Measurements from ENCODE around the gene EGFL8. TPM values are rescaled to one million over a fixed set of nuclear protein-coding genes. Genes with fewer than 3 reads are reported as not detected.
A peak's percentile ranks its signal among the peaks of the same experiment; 100 is the strongest.

Gene EGFL8
- 10 to 100 TPM; 23.6 to 33.7 (median 26.2) TPM for polyA plus RNA-seq (ENCODE audit: insufficient read depth in 1 of 5, insufficient read length in 5 of 5, low replicate concordance in 1 of 5)
- long read RNA-seq, donor 1, partial matches to known transcripts, result 0 of 2 reads
- long read RNA-seq, donor 1, other reads (novel, unspliced or antisense), result 0 of 2 reads
- long read RNA-seq, donor 2, partial matches to known transcripts, result 0 of 3 reads
- long read RNA-seq, donor 2, other reads (novel, unspliced or antisense), result 0 of 3 reads
- long read RNA-seq, donor 3, partial matches to known transcripts, result 0 of 1 reads
- long read RNA-seq, donor 3, other reads (novel, unspliced or antisense), result 0 of 1 reads
- long read RNA-seq, donor 4, partial matches to known transcripts, result 0 of 3 reads
- long read RNA-seq, donor 4, other reads (novel, unspliced or antisense), result 0 of 3 reads
- long read RNA-seq, donor 5, partial matches to known transcripts, result 0 of 2 reads
- long read RNA-seq, donor 5, other reads (novel, unspliced or antisense), result 0 of 2 reads
- long read RNA-seq, donor 6, partial matches to known transcripts, result 0 of 4 reads
- long read RNA-seq, donor 6, other reads (novel, unspliced or antisense), result 0 of 4 reads
- long read RNA-seq, donor 7, result 0 reads
- long read RNA-seq, donor 8, partial matches to known transcripts, result 0 of 1 reads
- long read RNA-seq, donor 8, other reads (novel, unspliced or antisense), result 0 of 1 reads

DNA sequence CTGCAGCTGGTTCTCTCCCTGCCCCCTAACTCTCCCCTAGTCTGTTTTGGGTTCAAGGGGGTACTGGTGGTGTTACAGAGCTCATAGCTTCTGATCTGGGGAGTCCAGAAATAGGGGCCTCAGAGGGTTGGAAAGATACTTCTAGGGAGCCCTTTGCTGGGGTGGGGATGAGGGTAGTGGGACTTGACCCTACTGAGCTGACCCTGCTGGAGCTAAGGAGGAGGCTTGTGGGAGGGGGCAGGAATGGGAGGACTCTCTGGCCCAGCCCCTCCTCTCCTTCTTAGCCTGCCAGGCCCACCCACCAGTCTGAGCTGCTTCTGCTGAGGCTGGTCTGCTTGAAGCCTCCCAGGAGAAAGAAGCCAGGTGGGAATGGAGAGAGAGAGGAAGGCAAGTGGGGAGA lies at the start of gene EGFL8:
TSS of gene EGFL8 (plus strand) at position 301 of the 400 bp plus-strand sequence. CDS start 1,571 bp downstream, outside the sequence.
- DNase-seq, result no peak

DNA sequence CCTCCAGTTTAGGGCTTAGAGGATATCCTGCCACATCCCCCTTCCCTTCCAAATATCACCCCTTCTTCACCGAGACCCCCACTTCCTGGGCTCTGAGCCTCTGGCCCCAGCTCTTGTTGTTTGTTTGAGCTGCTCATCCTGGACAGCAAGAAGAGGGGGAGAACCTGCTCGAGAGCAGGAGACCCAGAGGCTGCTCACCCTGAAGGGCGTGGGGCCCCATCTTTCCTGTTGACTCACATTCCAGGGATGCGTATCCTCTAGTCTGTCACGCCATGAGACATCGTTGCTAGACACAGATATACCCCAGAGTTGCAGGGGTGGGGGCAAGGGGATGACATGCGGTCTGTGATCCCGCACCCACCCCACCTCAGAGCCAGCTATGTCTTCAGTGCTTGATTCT lies 49.6 kb upstream of the EGFL8 start:
- no peak for DNase-seq

DNA sequence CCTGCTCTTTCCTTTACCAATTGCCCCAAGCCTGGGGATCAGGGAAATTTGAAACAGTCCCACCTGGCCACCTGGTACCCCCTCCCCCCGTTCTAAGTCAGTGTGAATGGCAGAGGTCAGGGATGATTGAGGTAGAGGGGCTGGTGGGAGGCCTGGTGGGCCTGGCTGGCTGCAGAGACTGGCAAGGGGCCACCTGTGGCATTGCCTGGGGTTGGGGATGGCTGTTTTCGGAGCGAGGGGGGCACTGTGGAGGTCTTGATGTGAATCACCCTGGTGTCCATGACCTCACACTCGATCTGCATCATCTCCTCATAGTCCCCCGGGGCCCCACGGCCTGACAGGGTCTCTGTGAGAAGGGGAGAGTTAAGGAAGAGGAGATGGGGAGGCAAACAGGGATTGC lies 48.8 kb upstream of the EGFL8 start:
- DNase-seq, result no peak

DNA sequence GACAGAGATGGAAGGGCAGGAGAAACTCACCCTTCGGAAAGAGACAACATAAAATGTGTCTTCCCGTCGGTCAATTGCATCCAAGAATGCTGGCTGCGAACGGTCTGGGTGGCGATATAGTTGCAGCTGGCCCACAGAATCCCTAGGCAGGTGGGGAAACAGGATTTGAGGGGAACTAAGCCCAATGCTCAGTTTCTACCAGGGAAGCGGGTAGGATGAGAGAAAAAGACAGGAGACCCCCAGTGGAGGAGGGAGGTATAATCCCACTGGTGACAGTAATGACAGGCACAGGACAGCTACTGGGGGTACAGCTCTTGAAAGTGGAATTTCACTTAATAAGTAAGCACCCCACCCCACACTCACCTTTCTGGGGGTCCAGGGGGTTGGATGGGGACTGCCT lies 47.7 kb upstream of the EGFL8 start:
- no peak for DNase-seq

DNA sequence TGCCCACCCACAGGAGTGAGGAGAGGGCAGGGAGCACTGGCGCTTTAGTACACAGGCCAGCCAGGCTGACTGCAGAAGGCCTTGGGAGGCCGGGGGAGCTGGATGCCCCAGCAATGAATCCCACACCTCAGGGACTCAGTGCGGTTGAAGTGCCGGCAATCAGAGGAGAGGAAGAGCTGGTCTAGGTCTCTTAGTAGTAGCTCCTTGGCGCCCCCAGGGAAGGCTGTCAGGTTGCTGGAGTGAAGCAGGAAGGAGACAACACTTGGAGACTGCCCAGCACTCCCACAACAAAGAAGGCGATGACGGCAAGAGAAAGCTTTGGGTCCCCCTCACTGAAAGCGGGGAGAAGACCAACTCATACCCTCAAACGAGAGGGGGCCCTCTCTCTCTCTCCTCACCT lies 46.9 kb upstream of the EGFL8 start:
- DNase-seq, result no peak

DNA sequence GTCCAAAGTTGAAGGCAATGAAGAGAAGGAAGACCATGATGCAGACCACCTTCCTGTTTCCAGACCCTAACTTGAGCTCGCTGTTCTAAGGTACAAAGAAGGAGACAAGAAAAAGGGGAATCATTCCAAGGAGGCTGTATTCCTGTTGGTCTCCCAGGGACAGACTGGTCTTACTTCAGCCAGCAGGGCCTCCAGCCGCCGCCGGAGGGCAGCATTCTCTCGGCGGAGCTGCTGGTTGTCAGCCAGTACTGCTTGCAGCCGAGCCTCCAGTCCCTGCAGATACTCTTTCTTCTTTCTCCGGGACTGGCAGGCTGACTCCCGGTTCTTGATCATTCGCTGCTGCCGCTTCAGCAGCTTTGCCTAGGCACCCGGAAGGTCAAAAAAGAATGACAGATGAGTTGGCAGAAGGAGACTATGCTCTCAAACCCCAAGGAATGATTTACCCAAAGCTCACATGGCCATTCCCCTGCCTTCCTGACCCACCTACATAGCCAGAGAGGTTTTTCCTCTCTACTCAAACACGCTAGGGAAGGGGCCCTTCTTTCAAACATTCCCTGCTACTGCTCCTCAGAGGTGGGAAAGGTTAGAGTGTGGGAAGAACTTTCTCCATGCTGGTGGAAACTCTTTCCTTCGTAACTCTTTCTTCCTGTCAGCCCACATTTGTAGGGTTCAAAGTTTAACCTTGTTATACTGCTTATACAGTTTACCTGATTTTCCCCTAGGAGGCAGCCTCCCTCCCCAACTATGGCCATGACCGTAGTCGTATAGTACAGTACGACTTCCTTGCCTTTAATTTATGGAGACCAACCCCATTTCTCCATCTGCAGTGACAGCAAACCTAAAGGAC lies 45.4 kb upstream of the EGFL8 start:
- DNase-seq, result peak; percentile 74 to 82

DNA sequence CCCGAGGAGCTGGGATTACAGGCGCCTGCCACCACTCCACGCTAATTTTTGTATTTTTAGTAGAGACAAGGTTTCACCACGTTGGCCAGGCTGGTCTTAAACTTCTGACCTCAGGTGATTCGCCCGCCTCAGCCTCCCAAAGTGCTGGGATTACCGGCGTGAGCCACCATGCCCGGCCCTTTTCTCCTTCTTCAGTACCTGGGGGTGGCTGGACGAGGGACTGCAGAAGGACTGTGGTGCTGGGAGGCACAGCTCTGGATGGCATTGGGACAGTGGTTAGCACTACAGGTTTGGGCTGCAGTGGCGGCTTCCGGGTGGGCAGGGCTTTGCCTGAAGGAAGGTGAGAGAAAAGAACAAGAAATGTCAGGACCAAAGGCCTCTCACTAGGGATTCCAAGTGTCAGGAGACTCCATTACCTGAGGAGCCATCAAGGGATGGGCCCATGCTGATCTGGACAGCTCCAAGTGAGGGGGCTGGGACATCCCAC lies 43.8 kb upstream of the EGFL8 start:
- no peak for DNase-seq

DNA sequence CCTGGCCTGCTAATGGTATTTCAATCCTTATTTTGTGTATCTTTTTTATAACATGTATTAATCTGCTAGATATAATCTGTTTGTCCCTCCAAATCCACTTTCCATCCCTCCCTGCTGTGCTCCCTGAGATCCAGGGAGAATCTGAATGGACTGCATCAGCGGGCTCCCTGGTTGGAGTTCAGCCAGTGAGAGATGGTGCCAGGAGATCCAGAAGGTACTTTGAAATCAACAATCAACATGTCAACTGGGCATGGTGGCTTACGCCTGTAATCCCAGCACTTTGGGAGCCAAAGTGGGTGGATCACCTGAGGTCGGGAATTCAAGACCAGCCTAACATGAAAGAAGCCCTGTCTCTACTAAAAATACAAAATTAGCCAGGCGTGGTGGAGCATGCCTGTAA lies 40.7 kb upstream of the EGFL8 start:
- DNase-seq, result no peak

DNA sequence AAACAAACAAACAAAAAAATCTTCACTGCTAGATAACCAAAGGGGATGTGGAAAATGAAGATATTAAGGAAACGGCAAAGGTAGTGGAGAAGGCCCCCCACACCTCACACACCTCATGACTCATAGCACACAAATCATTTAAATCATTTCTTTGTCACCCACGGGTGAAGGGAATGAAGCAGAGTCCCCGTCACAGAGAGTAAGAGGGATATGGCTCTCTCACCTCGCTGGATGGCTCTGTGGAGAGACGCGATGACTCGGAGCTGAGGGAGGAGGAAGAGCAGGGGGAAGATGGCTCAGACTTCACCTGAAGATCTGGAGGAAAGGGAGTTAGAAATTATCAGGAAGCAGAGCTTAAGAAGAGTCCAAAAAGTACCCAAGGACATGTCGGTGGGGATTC lies 37.5 kb upstream of the EGFL8 start:
- DNase-seq, result no peak

DNA sequence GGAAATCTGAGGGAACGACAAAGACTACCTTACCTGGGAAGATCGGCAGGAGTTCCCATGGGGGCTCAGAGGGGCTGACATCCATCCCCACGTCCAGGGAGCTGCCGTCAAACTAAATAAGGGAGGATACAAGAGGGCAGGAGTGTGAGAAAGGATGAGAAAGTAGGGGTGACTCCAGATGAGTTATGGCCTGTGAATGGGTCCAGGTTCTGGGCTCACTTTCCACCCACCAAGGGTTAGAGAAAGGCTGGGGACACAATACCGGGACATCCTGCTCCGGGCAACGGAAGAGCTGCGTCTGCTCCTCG lies 37.0 kb upstream of the EGFL8 start:
- DNase-seq, result no peak

DNA sequence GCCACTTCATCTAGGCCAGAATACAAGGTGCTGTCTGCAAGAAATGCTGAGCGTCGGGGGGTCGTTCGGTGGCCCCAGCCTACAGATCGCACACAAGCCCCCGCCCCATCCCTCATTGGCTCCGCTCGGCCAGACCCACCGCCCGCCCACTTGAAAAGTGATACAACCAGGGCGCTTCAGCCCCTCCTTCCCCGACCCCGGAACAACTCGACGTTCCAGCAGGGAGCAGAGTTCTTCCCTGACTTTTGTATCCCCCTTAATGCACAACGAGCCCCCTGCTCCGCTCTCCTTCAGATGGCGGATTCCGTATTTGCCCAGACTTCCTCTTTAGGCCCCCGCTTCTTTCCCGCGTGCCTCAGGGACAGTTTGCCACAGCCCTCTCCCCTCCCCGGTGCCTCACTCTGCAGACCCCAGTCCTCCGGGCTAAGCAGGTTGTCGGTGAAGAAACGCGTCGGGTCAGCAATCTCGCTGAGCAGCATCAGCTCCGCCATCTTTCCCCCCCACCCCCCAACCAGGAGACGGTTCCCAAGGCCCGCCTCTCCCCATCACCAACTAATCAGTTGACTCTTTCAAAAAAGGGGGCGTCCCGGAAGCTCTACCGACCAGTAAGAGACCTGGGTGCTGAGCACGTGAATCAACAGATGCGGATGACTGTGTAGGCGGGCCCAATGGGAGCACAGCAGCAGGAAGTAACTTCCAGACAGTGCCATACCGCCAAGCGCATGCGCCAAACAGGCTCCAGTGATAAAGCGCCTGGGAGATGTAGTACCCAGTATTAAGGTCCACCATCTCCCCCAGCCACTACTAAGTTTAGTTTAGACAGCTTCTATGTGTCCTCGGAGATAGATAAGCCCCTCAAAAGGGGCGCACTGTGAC lies 36.4 kb upstream of the EGFL8 start, which contains the start of gene ATF6B:
TSS of gene ATF6B (minus strand) at position 530 of the 876 bp plus-strand sequence. CDS start at position 491, 39 bp downstream.
- peak; percentile 96 to 98 for DNase-seq

DNA sequence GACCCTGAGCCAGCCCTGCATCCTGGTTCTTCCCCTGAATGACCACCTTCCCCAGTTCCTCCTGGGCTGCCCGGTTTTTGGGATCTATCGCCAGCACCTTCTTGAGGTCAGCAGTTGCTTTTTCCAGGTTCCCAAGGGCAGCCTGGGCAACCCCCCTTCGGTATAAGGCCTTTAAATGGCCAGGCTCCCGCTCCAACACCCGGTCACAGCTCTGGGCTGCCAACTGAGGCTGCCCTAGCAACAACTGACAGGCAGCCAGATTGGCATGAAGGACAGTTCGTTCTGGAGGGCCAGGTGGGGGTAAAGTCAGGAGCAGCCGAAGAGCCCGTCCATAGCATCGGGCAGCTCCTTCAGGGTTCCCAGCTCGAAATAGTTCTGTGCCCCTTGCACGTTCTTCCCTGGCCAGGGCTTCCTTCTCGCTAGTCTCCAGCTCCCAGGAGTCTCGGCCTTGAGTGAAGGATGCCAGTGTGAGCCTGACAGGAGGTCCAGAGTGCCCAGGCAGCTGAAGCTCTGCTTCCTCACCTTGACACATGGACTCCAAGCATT lies 35.6 kb upstream of the EGFL8 start:
- DNase-seq, result no peak

DNA sequence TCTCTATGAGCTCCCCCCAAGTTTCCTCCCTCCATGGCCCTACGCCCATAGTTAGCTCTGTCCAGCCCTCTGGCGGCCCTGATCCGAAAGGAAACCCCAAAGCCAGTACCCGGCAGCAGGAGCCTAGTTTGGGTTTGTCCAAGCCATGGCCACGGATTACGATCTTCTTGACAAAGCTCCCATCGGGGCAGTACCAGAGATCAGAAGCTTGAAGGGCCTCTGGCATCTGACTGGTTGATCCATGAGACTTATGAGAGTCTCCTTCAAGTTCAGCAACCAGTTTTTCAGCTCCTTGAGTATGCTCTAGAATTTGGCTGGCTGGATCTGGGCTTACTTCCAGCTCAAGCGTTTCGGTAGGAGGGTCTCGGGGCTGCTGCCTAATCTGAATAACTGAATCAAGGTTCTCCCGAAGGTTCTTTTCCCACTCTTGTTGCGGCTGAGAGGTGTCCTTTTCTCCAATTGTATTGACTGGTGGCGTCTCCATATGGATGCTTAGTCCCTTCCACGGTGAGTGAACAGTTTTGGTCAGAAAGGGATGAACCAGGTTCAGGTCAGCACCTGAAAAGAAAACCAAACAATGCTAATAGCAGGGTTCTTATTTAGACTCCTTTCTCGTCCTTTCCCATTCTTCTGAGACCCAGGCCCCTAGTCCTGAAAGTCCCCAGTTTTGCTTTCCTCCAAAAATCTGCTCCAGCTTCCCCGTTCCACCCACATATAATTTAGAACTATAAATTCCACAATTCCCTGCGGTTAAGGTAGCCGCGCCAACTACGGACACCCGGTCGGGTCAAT lies 34.9 kb upstream of the EGFL8 start:
- DNase-seq, result no peak

DNA sequence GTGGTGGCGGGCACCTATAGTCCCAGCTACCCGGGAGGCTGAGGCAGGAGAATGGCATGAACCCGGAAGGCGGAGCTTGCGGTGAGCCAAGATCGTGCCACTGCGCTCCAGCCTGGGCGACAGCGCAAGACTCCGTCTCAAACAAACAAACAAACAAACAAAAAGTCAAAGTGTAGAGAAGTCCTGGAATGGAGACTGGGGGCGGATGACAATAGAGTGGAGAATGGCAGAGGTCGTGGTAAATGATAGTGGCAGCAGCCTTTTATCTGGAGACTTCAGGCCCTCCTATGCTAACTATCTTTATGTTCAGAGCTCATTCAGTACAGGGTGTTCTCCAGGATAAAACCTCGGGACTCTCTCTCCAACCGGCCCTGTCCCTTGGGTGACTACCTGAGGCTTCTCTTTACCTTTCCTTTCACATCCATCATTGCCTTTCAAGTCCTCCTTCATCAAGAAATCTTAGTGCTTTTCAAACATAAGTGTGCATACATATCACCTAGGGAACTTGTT lies 32.9 kb upstream of the EGFL8 start:
- no peak for DNase-seq

DNA sequence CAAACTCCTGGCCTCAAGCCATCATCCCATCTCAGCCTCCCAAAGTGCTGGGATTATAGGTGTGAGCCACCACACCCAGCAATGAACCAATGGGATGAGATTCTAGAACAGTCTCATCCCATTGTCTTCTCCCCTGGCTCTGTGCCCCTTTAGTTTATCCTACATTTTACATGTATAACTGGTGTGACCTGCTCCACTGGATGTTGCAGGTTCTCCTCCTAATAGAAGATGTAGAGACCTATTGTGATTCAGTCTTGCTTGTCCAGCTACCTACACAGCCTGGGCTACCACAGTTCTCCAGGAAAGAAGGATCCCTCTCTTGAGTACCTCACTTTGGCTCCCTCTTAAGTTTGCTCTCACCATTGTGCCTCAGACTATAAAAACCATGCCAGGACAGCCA lies 32.3 kb upstream of the EGFL8 start:
- DNase-seq, result no peak

DNA sequence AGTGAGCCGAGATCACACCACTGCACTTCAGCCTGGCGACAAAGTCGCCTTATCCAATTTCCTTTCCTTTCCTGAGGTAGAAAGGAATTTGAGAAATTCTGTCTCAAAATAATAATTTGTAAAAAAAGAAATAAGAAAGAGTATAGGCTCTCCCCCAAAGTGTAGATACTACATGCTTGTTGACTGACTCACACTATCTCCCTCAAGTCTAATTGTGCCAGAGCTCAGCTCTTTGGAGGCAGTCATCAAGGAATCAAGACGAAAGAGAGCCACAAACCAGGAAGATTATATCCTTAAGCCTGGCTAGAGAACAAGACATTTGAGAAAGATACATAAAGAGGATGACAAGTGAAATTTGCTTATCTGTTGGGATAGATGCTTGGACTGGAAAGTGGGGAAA lies 30.6 kb upstream of the EGFL8 start:
- DNase-seq, result no peak

DNA sequence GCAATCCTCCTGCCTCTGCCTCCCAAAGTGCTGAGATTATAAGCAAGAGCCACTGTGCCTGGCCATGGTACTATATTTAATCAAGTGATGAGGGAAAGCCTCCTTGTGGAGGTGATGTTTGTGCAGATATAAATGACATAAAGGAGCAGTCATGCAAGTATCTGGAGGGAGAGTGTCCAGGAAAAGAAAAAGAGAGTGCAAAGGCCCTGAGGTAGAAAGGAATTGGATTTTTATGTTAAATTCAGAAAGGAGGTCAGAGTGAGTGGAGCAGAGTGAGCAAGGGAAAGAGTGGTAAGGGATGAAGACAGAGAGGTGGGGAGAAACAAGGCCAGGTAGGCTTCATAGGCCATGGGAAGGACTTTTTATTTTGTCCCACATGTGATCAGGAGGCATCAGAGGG lies 26.9 kb upstream of the EGFL8 start:
- DNase-seq, result no peak

DNA sequence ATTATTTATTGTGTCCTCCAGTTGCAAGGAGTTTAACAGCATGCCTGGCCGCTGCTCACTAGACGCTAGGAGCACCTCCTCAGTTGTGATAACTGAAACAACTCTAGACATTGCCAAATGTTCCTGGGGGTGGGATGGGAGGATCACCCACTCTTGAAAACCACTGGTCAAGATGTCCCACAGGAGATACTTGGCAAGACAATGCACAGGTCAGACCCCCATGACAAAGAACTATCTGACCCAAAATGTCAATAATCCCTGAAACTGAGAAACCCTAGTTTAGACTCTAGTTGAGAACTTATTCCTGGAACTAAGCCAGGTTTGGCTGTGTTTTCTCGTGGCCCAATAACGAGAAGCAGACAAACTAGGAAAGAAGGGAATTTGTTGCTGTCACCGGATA lies 24.8 kb upstream of the EGFL8 start:
- no peak for DNase-seq

DNA sequence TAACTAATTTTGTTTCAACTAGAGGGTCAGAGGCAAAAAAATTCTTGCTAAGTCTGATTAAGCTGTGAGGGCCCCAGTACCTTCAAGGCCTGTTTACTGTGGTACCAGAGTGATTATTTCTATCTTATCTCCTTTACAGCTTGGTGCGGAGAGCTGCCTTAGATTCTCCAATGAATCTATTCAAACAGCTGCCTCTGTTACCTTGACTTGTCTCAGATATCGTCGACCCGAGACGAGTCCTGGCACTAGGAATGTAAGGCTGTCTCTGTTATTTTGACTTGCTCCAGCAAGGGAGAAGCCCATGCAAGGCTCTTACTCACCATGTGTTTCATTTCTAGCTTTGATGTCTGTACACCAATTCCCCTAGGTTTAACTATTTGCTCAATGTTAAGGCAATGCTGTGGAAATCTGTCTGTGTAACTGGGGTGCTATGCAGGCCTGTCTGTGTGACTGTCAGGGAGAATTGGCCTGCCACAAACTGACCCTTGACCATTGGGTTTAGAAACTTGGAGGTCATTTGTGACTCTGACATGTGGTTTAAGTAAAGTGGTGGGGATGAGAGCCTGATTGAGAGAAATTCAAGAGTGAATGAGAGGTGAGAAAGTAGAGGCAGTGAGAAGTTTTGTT lies 23.9 kb upstream of the EGFL8 start:
- no peak for DNase-seq

Measured in right lung (tissue), 10 donors.